ENCODE measurements around the gene RER1. TPM values are rescaled to one million over a fixed set of nuclear protein-coding genes. Genes with fewer than 3 reads are reported as not detected.

The RER1 gene
- total RNA-seq, 1 donor from 2014 or later = 197 TPM

- no peaks in the 10 kb centered on the region for H3K9me3 ChIP-seq (ENCODE audit: insufficient read depth, low read depth, low read length)
- FAIRE-seq = no peak
- no peak overlapping the region for H3K4me3 Mint-ChIP-seq (ENCODE audit: unreplicated experiment)
- no peak for DNase-seq (ENCODE audit: low read depth)
- H3K4me1 ChIP-seq (ENCODE audit: insufficient read depth, low read length) = peaks cover 3% of the 10 kb centered on the region
- H4K20me1 ChIP-seq (ENCODE audit: insufficient read depth, low read length) = no peaks in the 10 kb centered on the region
- H3K27ac ChIP-seq (ENCODE audit: low read depth, low read length) = no peak overlapping the region
- no peak overlapping the region for H3K4me3 ChIP-seq (ENCODE audit: insufficient read depth, low read depth, low read length)
- no peaks in the 10 kb centered on the region for H3K27me3 Mint-ChIP-seq (ENCODE audit: low read depth, unreplicated experiment)
- H3K9ac ChIP-seq (ENCODE audit: low read length) = no peak overlapping the region
- no peaks in the 10 kb centered on the region for H3K9me3 Mint-ChIP-seq (ENCODE audit: unreplicated experiment)
- no peak overlapping the region for H3K27ac Mint-ChIP-seq (ENCODE audit: unreplicated experiment)
- TF ChIP-seq CTCF (IDR thresholded peaks at IDR 0.05; ENCODE audit: insufficient read depth, low read depth, low read length) (no peak), EZH2 (IDR thresholded peaks at IDR 0.05; ENCODE audit: insufficient read depth, low read length) (no peak)
- no peaks in the 10 kb centered on the region for H3K36me3 Mint-ChIP-seq (ENCODE audit: low read depth, unreplicated experiment)
- no peaks in the 10 kb centered on the region for H3K27me3 ChIP-seq (ENCODE audit: insufficient read depth, low read length)
- H3K79me2 ChIP-seq (ENCODE audit: insufficient read depth, low read length) = peaks cover 20% of the 10 kb centered on the region
- H3K4me1 Mint-ChIP-seq (ENCODE audit: low read depth, unreplicated experiment) = no peaks in the 10 kb centered on the region
- no peak overlapping the region for H2AFZ ChIP-seq (ENCODE audit: low read depth, low read length)
- no peaks in the 10 kb centered on the region for H3K36me3 ChIP-seq (ENCODE audit: insufficient read depth, low read length)
- no peak overlapping the region for H3K4me2 ChIP-seq (ENCODE audit: low read length)
Measured at GRCh38 chr1:2386636-2387611, 4.7 kb upstream of the RER1 start.

GRCh38 chr1:2388004-2388913 lies 3.4 kb upstream of the RER1 start:
- Mint-ChIP-seq H3K9me3 (ENCODE audit: unreplicated experiment) (no peaks in the 10 kb centered on the region), H3K27me3 (ENCODE audit: low read depth, unreplicated experiment) (no peaks in the 10 kb centered on the region), H3K27ac (ENCODE audit: unreplicated experiment) (no peak overlapping the region), H3K36me3 (ENCODE audit: low read depth, unreplicated experiment) (peaks cover 4% of the 10 kb centered on the region), H3K4me3 (ENCODE audit: unreplicated experiment) (no peak overlapping the region), H3K4me1 (ENCODE audit: low read depth, unreplicated experiment) (peaks cover 7% of the 10 kb centered on the region)
- Histone ChIP-seq H4K20me1 (ENCODE audit: insufficient read depth, low read length) (peaks cover 11% of the 10 kb centered on the region), H3K9ac (ENCODE audit: low read length) (no peak overlapping the region), H3K4me2 (ENCODE audit: low read length) (no peak overlapping the region), H3K27me3 (ENCODE audit: insufficient read depth, low read length) (no peaks in the 10 kb centered on the region), H3K79me2 (ENCODE audit: insufficient read depth, low read length) (peaks cover 33% of the 10 kb centered on the region), H3K36me3 (ENCODE audit: insufficient read depth, low read length) (no peaks in the 10 kb centered on the region), H3K4me1 (ENCODE audit: insufficient read depth, low read length) (peaks cover 13% of the 10 kb centered on the region), H3K9me3 (ENCODE audit: insufficient read depth, low read depth, low read length) (no peaks in the 10 kb centered on the region), H3K4me3 (ENCODE audit: insufficient read depth, low read depth, low read length) (no peak overlapping the region), H2AFZ (ENCODE audit: low read depth, low read length) (no peak overlapping the region), H3K27ac (ENCODE audit: low read depth, low read length) (no peak overlapping the region)
- FAIRE-seq (no peak), DNase-seq (ENCODE audit: low read depth) (no peak)
- TF ChIP-seq EZH2 (IDR thresholded peaks at IDR 0.05; ENCODE audit: insufficient read depth, low read length) = no peak
- no peak for TF ChIP-seq CTCF (IDR thresholded peaks at IDR 0.05; ENCODE audit: insufficient read depth, low read depth, low read length)
